HG03558 (cell line): ENCODE data around the gene TBPL1.

Experiments
- ATAC-seq: cut with Tn5 transposase; IDR thresholded peaks from one replicate; pipeline ENCODE4 v1.9.1; 2021; ENCODE audit warnings: moderate number of reproducible peaks; ENCODE audit not compliant: unreplicated experiment; ENCODE audit errors: extremely low read depth

Gene TBPL1

GRCh38 chr6:134000443-134000842 is 47.4 kb downstream of the TBPL1 start:
- ATAC-seq = no peak

GRCh38 chr6:134002821-134003220 is 49.8 kb downstream of the TBPL1 start:
- ATAC-seq = no peak

- ATAC-seq = no peak
Observed at GRCh38 chr6:134003542-134003951, 50.5 kb downstream of the TBPL1 start.

- ATAC-seq = no peak
Observed at GRCh38 chr6:134004714-134005113, 51.7 kb downstream of the TBPL1 start.

- ATAC-seq = no peak
Observed at GRCh38 chr6:134005800-134006199, 52.8 kb downstream of the TBPL1 start.

- ATAC-seq = no peak
Observed at GRCh38 chr6:134007077-134007476, 54.1 kb downstream of the TBPL1 start.

GRCh38 chr6:134009876-134010275 is 56.9 kb downstream of the TBPL1 start:
- ATAC-seq = no peak

GRCh38 chr6:134010400-134010799 is 57.4 kb downstream of the TBPL1 start:
- no peak for ATAC-seq

GRCh38 chr6:134010974-134011373 is 58.0 kb downstream of the TBPL1 start:
- no peak for ATAC-seq

GRCh38 chr6:134014588-134015137 is 61.6 kb downstream of the TBPL1 start:
- no peak for ATAC-seq

- no peak for ATAC-seq
Observed at GRCh38 chr6:134015719-134016557, 62.9 kb downstream of the TBPL1 start.

GRCh38 chr6:134016558-134016814 is 63.5 kb downstream of the TBPL1 start:
- no peak for ATAC-seq

GRCh38 chr6:134020071-134020470 is 67.0 kb downstream of the TBPL1 start:
- no peak for ATAC-seq

- no peak for ATAC-seq
Observed at GRCh38 chr6:134020543-134020942, 67.5 kb downstream of the TBPL1 start.

GRCh38 chr6:134020968-134021367 is 67.9 kb downstream of the TBPL1 start:
- ATAC-seq = no peak

- no peak for ATAC-seq
Observed at GRCh38 chr6:134021396-134022122, 68.5 kb downstream of the TBPL1 start.

- no peak for ATAC-seq
Observed at GRCh38 chr6:134022650-134023049, 69.6 kb downstream of the TBPL1 start.

- ATAC-seq = no peak
Observed at GRCh38 chr6:134026597-134026996, 73.6 kb downstream of the TBPL1 start.

GRCh38 chr6:134028438-134028837 is 75.4 kb downstream of the TBPL1 start:
- no peak for ATAC-seq

- ATAC-seq = no peak
Observed at GRCh38 chr6:134029495-134030455, 76.8 kb downstream of the TBPL1 start.
